GM13976 (cell line): ENCODE results near the gene ATP6V1C2.

Source experiments
- DNase-seq: peaks from one replicate; pipeline ENCODE4 v3.0.0; 2012; ENCODE audit warnings: low spot score
- CTCF ChIP-seq: IDR thresholded peaks from 2 replicates; pipeline ENCODE4 v1.5.1; 2012; ENCODE audit warnings: borderline replicate concordance, mild to moderate bottlenecking; ENCODE audit not compliant: insufficient read depth; ENCODE audit errors: extremely low read depth, missing control alignments, control extremely low read depth
- in situ Hi-C: fragments of 300-500 bp; cut with MboI; formaldehyde crosslinking; loops from one replicate; pipeline ENCODE4 v1.12.0; 2022; ENCODE audit warnings: low sequenced_read_pairs, mixed read lengths, inconsistent platforms; ENCODE audit not compliant: unreplicated experiment

ATP6V1C2 gene

GRCh38 chr2:10742666-10743065, 21.2 kb downstream of the ATP6V1C2 start:
- TF ChIP-seq CTCF, result no peak
- DNase-seq, result no peak
- in situ Hi-C loops, result no loop called here

DNA sequence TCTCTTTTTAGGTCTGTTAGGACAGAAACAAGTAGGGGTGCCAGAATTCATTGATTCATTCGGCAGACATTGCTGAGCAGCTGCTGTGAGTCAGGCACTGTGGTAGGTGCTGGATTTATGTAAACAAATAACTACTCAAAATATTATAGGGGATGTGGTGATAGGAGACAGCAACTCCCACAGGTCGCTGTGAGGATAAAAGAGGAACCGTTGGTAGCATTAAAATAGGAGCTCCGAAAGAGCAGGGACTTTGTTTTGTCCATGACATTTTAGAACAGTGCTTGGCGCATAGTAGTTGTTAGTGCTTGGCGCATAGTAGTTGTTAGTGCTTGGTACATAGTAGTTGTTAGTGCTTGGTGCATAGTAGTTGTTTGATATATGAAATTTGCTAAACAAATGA, 29.2 kb downstream of the ATP6V1C2 start:
- in situ Hi-C loops, result no loop called here
- TF ChIP-seq CTCF, result no peak
- no peak for DNase-seq

DNA sequence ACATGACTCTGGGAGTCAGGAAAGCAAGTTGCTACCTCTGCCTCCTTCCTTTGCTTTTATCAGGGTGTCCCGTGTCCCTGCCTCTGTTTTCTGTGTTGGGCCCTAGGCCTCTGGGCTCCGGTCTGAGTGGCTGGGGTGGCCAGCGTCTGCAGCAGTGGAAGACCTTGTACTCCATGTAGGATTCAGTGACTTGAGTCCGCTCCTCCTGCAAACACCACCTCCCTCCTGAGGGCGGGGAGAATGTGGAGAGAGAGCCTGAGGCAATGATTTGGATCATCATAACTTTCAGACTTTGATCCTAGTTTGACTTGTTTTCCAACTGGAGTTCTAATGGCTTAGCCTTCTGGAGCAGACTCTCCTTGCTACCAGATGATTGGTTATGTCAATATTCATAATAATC, 30.8 kb downstream of the ATP6V1C2 start:
- in situ Hi-C loops, result no loop called here
- no peak for TF ChIP-seq CTCF
- DNase-seq, result no peak

- TF ChIP-seq CTCF, result no peak
- in situ Hi-C loops, result no loop called here
- no peak for DNase-seq
Observed at GRCh38 chr2:10753156-10753555, 31.7 kb downstream of the ATP6V1C2 start.

DNA sequence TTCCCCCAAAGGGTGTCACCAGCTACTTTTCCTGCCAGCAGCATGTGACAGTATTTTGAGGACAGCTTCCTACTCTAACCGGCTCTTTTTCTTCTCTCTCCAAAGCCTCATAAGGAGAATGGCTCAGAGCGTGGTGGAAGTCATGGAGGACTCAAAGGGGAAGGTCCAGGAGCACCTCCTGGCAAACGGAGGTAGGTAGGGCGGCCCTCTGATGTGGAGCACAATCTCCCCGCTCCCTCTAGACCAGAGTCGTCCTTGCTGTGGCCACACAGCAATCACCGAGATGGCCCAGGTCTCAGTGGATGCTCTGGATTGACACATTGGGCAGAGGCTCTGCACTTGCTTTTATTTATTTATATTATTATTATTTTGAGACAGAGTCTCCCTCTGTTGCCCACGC, 32.4 kb downstream of the ATP6V1C2 start:
- DNase-seq, result no peak
- no peak for TF ChIP-seq CTCF
- in situ Hi-C loops, result no loop called here

GRCh38 chr2:10755621-10756020, 34.2 kb downstream of the ATP6V1C2 start:
- no peak for TF ChIP-seq CTCF
- in situ Hi-C loops, result no loop called here
- DNase-seq, result no peak

- no peak for DNase-seq
- in situ Hi-C loops, result no loop called here
- no peak for TF ChIP-seq CTCF
Observed at GRCh38 chr2:10757814-10758286, 36.4 kb downstream of the ATP6V1C2 start.
